CD14-positive monocyte (primary cell): ENCODE measurements around the gene PARVB. TPM values are rescaled to one million over a fixed set of nuclear protein-coding genes. Genes with fewer than 3 reads are reported as not detected.

Source experiments
- DNase-seq, 3 donors: peaks; one replicate each; pipeline ENCODE4 v3.0.0-alpha.2; 2011 to 2022
- H2AFZ ChIP-seq: 2 replicates; pipeline ENCODE4 v1.6.0; 2012; ENCODE audit warnings: mild to moderate bottlenecking, low read depth, low read length, inconsistent platforms; ENCODE audit not compliant: insufficient read depth, poor library complexity, severe bottlenecking
- H3K27ac ChIP-seq, 2 donors: 1 replicate in 1 of 2; 2 replicates in 1 of 2; pipeline ENCODE4 v1.5.1; 2012 to 2013; ENCODE audit warnings: low read length in 2 of 2, control low read depth in 1 of 2, inconsistent platforms in 1 of 2, low read depth in 1 of 2, mild to moderate bottlenecking in 1 of 2
- H3K27me3 ChIP-seq, 2 donors: one replicate each; pipeline versions ENCODE4 v1.6.0 to v1.6.1; 2011 to 2013; ENCODE audit warnings: low read length in 2 of 2; ENCODE audit not compliant: control insufficient read depth in 2 of 2, insufficient read depth in 2 of 2
- H3K36me3 ChIP-seq, 2 donors: replicated peaks in 1 of 2; 1 replicate in 1 of 2; 2 replicates in 1 of 2; pipeline versions ENCODE4 v1.5.1 to v1.6.1; 2012 to 2013; ENCODE audit warnings: low read length in 2 of 2, control low read depth in 1 of 2, inconsistent platforms in 1 of 2, mild to moderate bottlenecking in 1 of 2; ENCODE audit not compliant: insufficient read depth in 2 of 2, control insufficient read depth in 1 of 2
- H3K4me1 ChIP-seq, 2 donors: 1 replicate in 1 of 2; 2 replicates in 1 of 2; pipeline versions ENCODE4 v1.5.1 to v1.6.1; 2012 to 2013; ENCODE audit warnings: low read length in 2 of 2, control low read depth in 1 of 2, inconsistent platforms in 1 of 2, mild to moderate bottlenecking in 1 of 2, moderate library complexity in 1 of 2; ENCODE audit not compliant: insufficient read depth in 2 of 2, control insufficient read depth in 1 of 2
- H3K4me2 ChIP-seq: replicated peaks from 2 replicates; pipeline ENCODE3; 2012; ENCODE audit warnings: low read length, moderate library complexity, mild to moderate bottlenecking; ENCODE audit not compliant: poor library complexity, severe bottlenecking; ENCODE audit errors: extremely low read depth
- H3K4me3 ChIP-seq, 3 experiments: fragments of 200-600 bp in 1 of 3; sonication (generic) in 1 of 3; replicated peaks in 1 of 3; 1 replicate in 2 of 3; 2 replicates in 1 of 3; pipeline ENCODE4 v1.5.1; 2011 to 2013; ENCODE audit warnings: low read length in 3 of 3, mild to moderate bottlenecking in 3 of 3, control low read depth in 2 of 3, low read depth in 2 of 3, inconsistent platforms in 1 of 3, moderate library complexity in 1 of 3
- H3K79me2 ChIP-seq: 2 replicates; pipeline ENCODE4 v1.6.0; 2012; ENCODE audit warnings: mild to moderate bottlenecking, control low read depth, inconsistent platforms, low read length, moderate library complexity; ENCODE audit not compliant: insufficient read depth
- H3K9ac ChIP-seq: 2 replicates; pipeline ENCODE4 v1.6.0; 2017; ENCODE audit warnings: low read length, mild to moderate bottlenecking; ENCODE audit not compliant: insufficient read depth, poor library complexity, severe bottlenecking
- H3K9me3 ChIP-seq, 2 donors: replicated peaks in 1 of 2; 1 replicate in 1 of 2; 2 replicates in 1 of 2; pipeline versions ENCODE4 v1.5.1 to v1.6.1; 2012 to 2013; ENCODE audit warnings: low read length in 2 of 2, control low read depth in 1 of 2; ENCODE audit not compliant: control insufficient read depth in 1 of 2, insufficient read depth in 1 of 2
- H4K20me1 ChIP-seq: 2 replicates; pipeline ENCODE4 v1.6.0; 2012; ENCODE audit warnings: mild to moderate bottlenecking, low read length, control low read depth, moderate library complexity; ENCODE audit not compliant: insufficient read depth
- H3K27ac Mint-ChIP-seq, 7 donors: one replicate each; pipeline ENCODE4 v1.8.0; 2020; ENCODE audit warnings: mild to moderate bottlenecking in 7 of 7, mixed read lengths in 7 of 7, moderate library complexity in 6 of 7, inconsistent platforms in 2 of 7
- H3K27me3 Mint-ChIP-seq, 3 donors: one replicate each; pipeline ENCODE4 v1.8.0; 2021 to 2022; ENCODE audit warnings: low read depth in 3 of 3, mild to moderate bottlenecking in 3 of 3, mixed read lengths in 3 of 3, moderate library complexity in 3 of 3, inconsistent platforms in 1 of 3
- H3K36me3 Mint-ChIP-seq, 2 donors: one replicate each; pipeline ENCODE4 v1.8.0; 2020; ENCODE audit warnings: mixed read lengths in 2 of 2, inconsistent platforms in 1 of 2, mild to moderate bottlenecking in 1 of 2
- H3K4me1 Mint-ChIP-seq: one replicate; pipeline ENCODE4 v1.8.0; 2020; ENCODE audit warnings: mild to moderate bottlenecking, mixed read lengths
- H3K4me3 Mint-ChIP-seq, 2 donors: one replicate each; pipeline ENCODE4 v1.8.0; 2020; ENCODE audit warnings: mild to moderate bottlenecking in 2 of 2, mixed read lengths in 2 of 2, moderate library complexity in 1 of 2
- H3K9me3 Mint-ChIP-seq, 7 donors: one replicate each; pipeline ENCODE4 v1.8.0; 2020 to 2022; ENCODE audit warnings: mixed read lengths in 7 of 7, mild to moderate bottlenecking in 6 of 7, moderate library complexity in 6 of 7, inconsistent platforms in 2 of 7
- CTCF ChIP-seq: fragments of 200-600 bp; IDR thresholded peaks from one replicate; pipeline ENCODE4 v1.8.0; 2022; ENCODE audit warnings: antibody characterized with exemption, mild to moderate bottlenecking
- WGBS: methylation state at CpG from one replicate; pipeline ENCODE4 v1.1.5; 2013; ENCODE audit warnings: missing lambda C conversion rate; ENCODE audit not compliant: insufficient coverage; 5-methylcytosine and 5-hydroxymethylcytosine counted together
- intact Hi-C, 2 donors: fragments of 100-400 bp; cut with micrococcal nuclease; formaldehyde crosslinking; loops; one replicate each; pipeline versions ENCODE4 v1.15.0 to v1.15.1; 2023
- polyA plus RNA-seq, 3 donors: library from polyadenylated mRNA; depleted of rRNA in 1 of 3; unstranded in 2 of 3; stranded (reverse) in 1 of 3; fragments of 300-500 nt in 2 of 3; fragments of >200 nt in 1 of 3; fragmentation: Illumina TruSeq in 2 of 3; gene quantifications; 1 replicate in 2 of 3; 2 replicates in 1 of 3; pipeline ENCODE4 v1.2.3, GENCODE V29; 2012 to 2021

Gene PARVB
- polyA plus RNA-seq, 3 donors, result 13.4 to 38.5 (median 17.9) TPM

DNA sequence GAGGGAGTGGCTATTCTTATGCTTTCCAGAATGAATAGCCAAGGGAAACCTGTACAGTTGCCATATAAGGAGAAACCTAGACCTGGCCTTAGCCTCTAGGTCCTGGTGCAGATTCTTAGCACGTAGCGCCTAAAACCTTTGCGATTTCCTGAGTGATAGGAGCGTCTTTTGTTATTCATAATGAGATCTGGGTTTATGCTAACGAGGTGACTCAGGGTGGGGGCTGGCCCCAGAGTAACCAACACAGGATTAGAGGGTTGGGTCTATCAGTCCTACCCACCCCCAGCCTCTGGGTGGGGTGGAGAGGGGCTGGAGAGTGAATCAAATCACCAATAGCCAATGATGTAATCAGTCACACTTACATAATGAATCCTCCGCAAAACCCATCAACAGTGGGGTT lies 83.2 kb downstream of the PARVB start:
- no peak overlapping the region for H3K4me3 Mint-ChIP-seq
- H3K36me3 Mint-ChIP-seq, result peaks cover 51 to 60% of the 10 kb centered on the region in 2 donors
- Histone ChIP-seq H3K4me3 (no peak overlapping the region), H3K27me3 (no peaks in the 10 kb centered on the region), H3K36me3 (peaks cover 20 to 37% of the 10 kb centered on the region in 2 donors), H2AFZ (no peak overlapping the region), H3K27ac (no peak overlapping the region), H3K9ac (no peak overlapping the region), H3K4me2 (no peak overlapping the region), H3K79me2 (no peaks in the 10 kb centered on the region), H4K20me1 (no peaks in the 10 kb centered on the region), H3K9me3 (no peaks in the 10 kb centered on the region), H3K4me1 (no peaks in the 10 kb centered on the region)
- intact Hi-C loops, result no loop called here
- no peaks in the 10 kb centered on the region for H3K4me1 Mint-ChIP-seq
- H3K27me3 Mint-ChIP-seq, result peaks cover 0 to 1% (median 0%) of the 10 kb centered on the region in 3 donors
- H3K9me3 Mint-ChIP-seq, result peaks cover 0 to 2% (median 0%) of the 10 kb centered on the region in 7 donors
- TF ChIP-seq CTCF, result no peak
- WGBS, result no CpG with 5 or more reads among the region's 6 CpGs
- DNase-seq, result no peak
- no peak overlapping the region for H3K27ac Mint-ChIP-seq

GRCh38 chr22:44108076-44108475 lies 84.0 kb downstream of the PARVB start:
- H3K4me3 ChIP-seq, result no peak overlapping the region
- Mint-ChIP-seq H3K4me3 (no peak overlapping the region), H3K27ac (no peak overlapping the region), H3K9me3 (peaks cover 0 to 2% (median 0%) of the 10 kb centered on the region in 7 donors), H3K36me3 (peaks cover 47 to 55% of the 10 kb centered on the region in 2 donors), H3K27me3 (peaks cover 0 to 1% (median 0%) of the 10 kb centered on the region in 3 donors), H3K4me1 (no peaks in the 10 kb centered on the region)
- intact Hi-C loops, result no loop called here
- peaks cover 20 to 30% of the 10 kb centered on the region in 2 donors for H3K36me3 ChIP-seq
- no peaks in the 10 kb centered on the region for H3K9me3 ChIP-seq
- no peak overlapping the region for H2AFZ ChIP-seq
- no peak overlapping the region for H3K27ac ChIP-seq
- H3K9ac ChIP-seq, result no peak overlapping the region
- WGBS, result 100% methylated on average over 2 of the region's 2 CpGs
- H4K20me1 ChIP-seq, result no peaks in the 10 kb centered on the region
- no peaks in the 10 kb centered on the region for H3K79me2 ChIP-seq
- no peak overlapping the region for H3K4me2 ChIP-seq
- TF ChIP-seq CTCF, result no peak
- H3K27me3 ChIP-seq, result no peaks in the 10 kb centered on the region
- DNase-seq, result no peak
- H3K4me1 ChIP-seq, result no peaks in the 10 kb centered on the region
